ENCODE results near the gene SELENOF.

Gene SELENOF

DNA sequence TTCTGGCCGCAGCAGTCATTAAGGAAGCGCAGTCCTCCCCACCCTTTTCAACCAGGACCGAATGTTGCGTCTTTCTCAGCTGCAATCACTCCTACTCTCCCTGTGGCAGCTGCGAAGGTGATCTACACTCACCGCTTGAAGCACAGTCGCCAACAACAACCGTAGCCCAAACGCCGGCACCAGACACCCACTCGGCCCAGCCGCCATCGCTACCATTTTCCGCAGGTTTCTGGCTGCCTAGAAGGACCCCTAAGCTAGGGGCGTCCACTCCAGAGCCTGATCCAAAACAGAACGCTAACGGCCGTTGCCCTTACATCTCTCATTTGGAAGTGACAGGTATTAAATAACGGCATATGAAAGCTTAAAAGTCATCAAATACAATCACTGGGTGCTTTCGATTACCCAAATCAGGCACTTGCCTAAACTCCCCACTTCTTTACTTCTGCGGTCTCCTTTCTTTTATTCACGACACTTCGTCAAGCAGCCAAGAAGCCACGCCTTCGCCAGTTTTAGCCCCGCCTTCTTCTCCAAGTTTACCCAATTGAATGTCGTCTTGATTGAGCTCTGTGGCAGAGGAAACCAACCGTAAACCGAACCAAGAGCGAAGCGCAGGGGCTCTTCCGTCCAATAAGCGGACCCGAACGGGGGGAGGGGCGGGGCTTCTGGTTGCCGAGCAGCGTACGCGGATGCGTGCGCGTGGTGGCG is at the start of gene SELENOF:
Gene SELENOF (minus strand): TSS at position 231 of the 705 bp plus-strand sequence. CDS start 15 bp downstream, at position 216.
- DNase-seq (ENCODE audit: low spot score) = peak; percentile 100

GRCh38 chr1:86960548-86960947 is 46.6 kb upstream of the SELENOF start:
- no peak for DNase-seq (ENCODE audit: low spot score)

DNA sequence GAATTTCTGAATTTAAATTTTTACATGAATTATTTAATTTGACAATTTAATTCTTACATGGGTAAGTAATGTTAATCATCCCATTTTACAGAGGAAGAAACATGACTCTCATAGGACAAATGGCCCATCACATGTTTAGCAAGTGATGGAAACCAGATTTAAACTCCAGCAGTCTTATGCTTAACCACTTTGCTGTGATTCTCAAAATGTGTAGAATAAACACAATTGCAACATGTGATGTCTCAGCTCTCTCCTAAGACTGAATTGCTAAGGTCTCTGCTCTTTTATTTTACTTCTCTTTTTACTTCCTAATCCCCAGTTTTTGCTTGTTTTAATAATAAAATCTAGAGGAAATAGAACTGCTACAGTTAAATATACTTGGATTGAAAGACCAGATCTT is 43.3 kb upstream of the SELENOF start:
- no peak for DNase-seq (ENCODE audit: low spot score)

DNA sequence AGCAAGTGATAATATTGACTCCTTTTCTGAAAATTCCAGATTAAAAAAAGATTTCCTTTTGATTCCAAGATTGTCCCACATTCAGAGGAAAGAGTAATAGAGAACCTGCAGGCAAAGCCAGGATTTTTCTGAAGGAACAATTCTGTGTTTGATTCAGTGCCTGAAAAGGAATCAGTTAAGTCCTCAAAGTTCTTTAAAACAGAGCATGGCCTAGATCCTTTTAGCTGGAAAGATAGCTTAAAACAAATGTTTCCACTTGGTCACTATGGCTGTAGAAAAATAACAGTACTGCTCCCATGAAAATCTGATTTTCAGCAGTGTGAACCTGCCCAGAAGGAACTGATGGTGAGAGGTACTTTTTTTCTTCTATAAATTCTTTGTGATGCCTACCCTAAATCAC is 42.3 kb upstream of the SELENOF start:
- no peak for DNase-seq (ENCODE audit: low spot score)

DNA sequence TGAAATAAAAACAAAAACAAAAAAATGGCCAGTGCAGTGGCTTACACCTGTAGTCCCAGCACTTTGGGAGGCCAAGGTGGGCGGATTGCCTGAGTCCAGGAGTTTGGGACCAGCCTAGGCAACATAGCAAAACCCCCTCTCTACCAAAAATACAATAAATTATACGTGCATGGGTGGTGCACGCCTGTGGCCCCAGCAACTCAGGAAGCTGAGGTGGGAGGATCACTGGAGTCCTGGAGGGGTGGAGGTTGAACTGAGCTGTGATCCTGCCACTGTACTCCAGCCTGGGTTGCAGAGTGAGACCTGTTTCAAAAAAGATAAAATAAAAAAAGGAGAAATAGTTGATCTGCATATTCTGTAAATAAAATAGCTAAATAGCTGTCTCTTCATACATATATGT is 41.8 kb upstream of the SELENOF start:
- DNase-seq (ENCODE audit: low spot score) = no peak

- no peak for DNase-seq (ENCODE audit: low spot score)
Measured at GRCh38 chr1:86953167-86953566, 39.2 kb upstream of the SELENOF start.

- no peak for DNase-seq (ENCODE audit: low spot score)
Measured at GRCh38 chr1:86951430-86951829, 37.5 kb upstream of the SELENOF start.

- no peak for DNase-seq (ENCODE audit: low spot score)
Measured at GRCh38 chr1:86950712-86951419, 36.9 kb upstream of the SELENOF start.

DNA sequence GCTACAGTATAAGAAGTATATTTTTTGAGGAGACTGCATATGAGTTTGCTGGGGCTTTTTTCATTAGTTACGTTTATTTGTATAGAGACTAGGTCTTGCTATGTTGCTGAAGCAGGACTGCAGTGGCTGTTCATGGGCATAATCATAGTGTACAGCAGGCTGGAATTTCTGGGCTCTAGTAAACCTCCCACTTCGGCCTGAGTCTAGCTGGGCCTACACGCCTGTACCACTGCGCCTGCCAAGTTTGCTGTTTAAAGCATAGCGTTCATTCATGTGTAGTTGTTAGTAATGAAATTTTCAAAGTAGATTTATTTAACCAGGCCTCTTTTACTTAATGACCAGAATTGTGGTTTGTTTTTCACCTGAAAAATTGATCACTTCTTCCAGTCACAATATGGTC is 34.3 kb upstream of the SELENOF start:
- DNase-seq (ENCODE audit: low spot score) = no peak

GRCh38 chr1:86942743-86943142 is 28.8 kb upstream of the SELENOF start:
- DNase-seq (ENCODE audit: low spot score) = no peak

DNA sequence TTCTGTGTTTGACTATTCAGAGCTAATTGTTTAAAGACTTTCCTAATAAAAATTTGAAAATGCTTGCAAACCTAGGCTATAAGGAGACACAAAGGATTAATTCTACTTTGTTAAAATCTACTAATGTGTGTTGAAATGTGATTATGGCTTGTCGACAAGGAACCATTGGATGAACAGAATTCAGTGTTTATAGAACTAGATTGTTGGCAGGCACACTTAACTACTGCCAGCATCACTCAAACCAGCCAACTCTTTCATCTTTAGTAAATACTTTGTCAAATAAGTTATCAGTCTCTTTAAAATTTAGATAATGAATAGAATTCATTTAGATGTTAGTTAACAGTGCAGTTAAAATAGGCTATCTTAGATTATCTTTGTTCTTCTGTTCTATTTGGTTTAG is 28.1 kb upstream of the SELENOF start:
- no peak for DNase-seq (ENCODE audit: low spot score)

- DNase-seq (ENCODE audit: low spot score) = no peak
Measured at GRCh38 chr1:86940599-86940998, 26.7 kb upstream of the SELENOF start.

- DNase-seq (ENCODE audit: low spot score) = no peak
Measured at GRCh38 chr1:86939406-86939805, 25.5 kb upstream of the SELENOF start.

DNA sequence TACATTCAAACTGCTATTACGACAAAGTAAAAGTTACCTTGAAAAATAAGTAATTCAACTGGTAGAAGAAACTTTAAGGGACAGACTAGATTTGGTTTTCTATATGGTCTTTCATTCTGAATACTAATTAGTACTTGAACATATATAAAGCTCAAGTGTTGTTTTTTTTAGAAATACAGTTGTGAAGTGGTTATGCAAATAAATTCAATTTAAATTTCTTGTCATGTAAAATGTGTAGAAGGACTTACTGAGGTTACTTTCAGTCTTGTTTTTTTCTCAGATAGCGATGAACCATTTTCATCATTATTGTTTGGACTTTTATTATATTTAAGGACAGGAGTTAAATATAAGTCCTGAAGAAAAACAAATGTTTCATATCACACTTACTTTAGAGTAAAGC is 24.9 kb upstream of the SELENOF start:
- DNase-seq (ENCODE audit: low spot score) = no peak

DNA sequence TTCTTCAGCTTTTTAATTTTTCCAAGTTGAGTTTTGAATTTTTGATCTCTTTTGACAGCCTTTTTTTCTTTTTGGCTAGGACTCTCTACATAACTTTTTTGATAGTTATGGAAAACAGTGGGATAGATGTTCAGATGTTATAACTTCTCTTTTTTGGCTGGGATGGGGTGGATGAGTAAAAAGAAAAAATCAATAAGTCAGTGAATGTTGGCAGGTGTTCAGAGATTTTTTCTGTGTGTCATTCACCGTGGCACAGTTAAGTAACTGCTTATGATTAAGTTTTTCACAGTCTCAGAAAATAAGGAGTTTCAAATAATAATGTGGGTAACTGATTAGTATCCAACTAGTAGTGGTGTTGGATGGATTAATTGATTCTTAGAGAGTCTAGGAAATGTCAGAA is 24.5 kb upstream of the SELENOF start:
- DNase-seq (ENCODE audit: low spot score) = no peak

DNA sequence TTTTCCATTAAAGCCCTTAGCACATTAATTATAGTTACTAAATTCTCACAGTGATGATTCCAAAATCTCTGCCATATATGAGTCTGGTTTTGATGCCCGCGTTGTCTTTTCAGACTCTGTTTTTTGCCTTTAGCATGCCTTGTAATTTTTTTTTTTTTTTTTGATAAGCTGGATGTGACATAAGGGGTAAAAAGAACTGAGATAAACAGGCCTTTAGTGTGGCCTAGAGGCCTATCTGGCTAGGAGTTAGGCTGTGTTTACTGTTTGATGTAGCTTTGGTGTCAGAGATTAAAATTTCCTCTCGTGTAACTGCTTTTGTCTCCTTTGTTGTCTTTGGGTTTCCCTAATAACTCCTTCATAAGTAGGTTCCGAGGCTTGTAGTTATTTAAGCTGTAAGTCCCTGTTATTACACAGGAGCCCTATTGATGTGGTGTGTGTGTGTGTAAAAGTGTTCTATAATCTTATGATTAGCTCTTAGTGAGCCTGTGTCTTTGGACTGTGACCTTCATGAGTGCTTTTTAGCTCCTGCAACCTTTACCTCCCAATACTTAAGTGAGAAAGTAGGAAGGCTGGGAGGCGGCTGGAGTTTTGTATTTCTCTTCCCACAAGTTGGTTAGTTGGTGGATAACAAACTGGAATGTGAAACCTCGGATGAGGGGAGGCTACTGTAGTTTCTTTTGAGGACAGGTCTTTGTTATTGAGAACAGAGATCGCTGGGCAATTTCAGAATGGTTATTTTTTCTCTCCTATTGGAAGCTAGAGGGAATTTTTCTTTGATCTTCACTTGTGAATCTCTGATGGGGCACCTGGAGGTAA is 19.8 kb upstream of the SELENOF start:
- no peak for DNase-seq (ENCODE audit: low spot score)

DNA sequence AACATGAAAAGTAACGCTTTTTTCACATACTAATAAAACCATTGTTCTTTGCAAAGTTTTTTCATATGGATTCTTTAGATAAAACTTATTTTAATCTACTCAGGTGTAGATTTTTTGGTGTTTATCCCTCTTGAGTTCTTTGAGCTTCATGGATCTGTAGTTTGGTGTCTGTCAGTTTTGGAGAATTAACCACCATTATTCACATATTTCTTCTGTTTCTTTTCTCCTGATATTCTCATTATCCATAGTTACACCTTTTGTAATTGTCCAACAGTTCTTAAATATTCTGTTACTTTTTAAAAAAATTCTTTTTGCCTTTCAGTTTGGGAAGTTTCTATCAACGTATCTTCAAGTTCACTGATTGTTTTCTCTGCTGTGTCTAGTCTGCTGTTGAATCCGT is 19.1 kb upstream of the SELENOF start:
- no peak for DNase-seq (ENCODE audit: low spot score)

GRCh38 chr1:86928819-86929218 is 14.9 kb upstream of the SELENOF start:
- DNase-seq (ENCODE audit: low spot score) = no peak

DNA sequence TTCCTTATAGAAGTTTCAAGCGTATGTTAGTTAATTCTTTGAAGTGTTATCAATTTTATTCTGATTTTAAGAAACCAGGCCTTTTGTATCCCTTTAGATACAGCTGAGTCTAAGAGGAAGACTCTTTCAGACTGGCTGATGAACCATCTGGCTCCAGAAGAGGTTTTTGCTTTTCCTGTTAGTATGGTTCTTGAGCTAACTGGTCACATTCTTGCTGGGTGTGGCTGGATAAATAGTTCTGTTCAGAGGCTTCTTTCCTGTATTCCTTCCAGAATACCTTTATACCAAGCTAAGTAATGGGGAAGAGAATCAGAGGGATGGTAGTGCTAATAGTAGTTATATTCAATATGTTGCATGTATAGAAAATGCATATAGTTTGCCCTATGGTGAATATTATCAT is 13.0 kb upstream of the SELENOF start:
- no peak for DNase-seq (ENCODE audit: low spot score)

DNA sequence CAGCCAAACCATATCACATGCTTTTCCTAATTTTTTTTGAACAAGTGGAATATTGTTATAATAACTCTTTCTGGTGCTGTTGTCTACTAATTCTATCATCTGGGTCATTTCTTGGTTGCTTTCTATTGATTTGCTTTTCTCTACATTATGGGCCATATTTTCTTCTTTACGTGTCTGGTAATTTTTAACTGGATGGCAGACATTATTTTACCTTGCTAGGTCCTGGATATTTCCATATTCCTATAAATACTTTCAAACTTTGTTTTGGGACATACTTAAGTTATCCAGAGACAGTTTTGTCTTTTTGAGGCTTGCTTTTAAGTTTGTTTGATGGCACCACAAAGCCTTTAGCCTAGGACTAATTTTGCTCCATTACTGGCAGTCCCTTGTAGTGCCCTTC is 11.8 kb upstream of the SELENOF start:
- no peak for DNase-seq (ENCODE audit: low spot score)

GRCh38 chr1:86924324-86924960 is 10.5 kb upstream of the SELENOF start:
- no peak for DNase-seq (ENCODE audit: low spot score)

DNA sequence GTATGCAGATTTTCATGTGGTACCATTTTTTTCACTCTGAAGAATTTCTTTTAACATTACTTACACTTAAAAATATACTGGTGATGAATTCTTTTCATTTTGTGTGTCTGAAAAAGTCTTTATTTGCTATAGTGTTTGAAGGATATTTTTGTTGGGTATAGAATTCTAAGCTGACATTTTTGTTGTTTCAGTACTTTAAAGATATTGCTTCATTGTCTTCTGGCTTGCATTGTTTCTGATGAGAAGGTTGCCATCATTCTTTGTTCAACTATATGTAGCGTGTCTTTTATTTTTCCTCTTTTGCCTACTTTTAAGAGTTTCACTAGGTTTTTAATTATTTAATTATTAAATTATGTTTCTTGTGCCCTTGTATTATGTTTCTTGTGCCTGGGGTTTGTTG is 8.5 kb upstream of the SELENOF start:
- DNase-seq (ENCODE audit: low spot score) = no peak

DNA sequence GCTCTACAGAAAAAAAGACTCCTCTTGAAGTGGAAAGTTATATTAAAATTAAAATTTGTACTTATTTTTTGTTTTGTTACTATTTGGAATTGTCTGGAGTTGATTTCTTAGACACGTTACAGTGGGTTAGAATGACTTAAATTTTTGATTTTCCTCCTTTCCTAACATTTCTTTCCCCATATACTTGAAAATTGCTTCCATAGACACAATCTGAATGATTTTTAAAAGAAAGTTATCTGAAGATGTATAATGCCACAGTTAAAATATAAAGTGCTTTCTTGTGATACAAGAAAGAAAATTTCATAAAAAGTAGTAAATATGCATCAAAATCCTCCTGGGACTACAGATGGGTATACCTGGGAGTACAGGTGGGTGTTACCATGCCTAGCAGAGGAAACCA is 2.8 kb upstream of the SELENOF start:
- DNase-seq (ENCODE audit: low spot score) = no peak

All from NAMALWA (cell line).